Fibroblast of skin of right biceps (primary cell): ENCODE measurements around the gene ZHX3.
"Not testable (repeated sequence)": the region's sequence is repeated elsewhere in the genome, so short reads cannot be mapped to it uniquely, and the experiment has no call there.

Experiments used
- DNase-seq: peaks from one replicate; pipeline ENCODE4 v3.0.0-alpha.2; 2013

The ZHX3 gene

GRCh38 chr20:41248368-41249024, 69.0 kb downstream of the ZHX3 start:
- no peak for DNase-seq

- no peak for DNase-seq
Measured at GRCh38 chr20:41247523-41248367, 69.8 kb downstream of the ZHX3 start.

DNA sequence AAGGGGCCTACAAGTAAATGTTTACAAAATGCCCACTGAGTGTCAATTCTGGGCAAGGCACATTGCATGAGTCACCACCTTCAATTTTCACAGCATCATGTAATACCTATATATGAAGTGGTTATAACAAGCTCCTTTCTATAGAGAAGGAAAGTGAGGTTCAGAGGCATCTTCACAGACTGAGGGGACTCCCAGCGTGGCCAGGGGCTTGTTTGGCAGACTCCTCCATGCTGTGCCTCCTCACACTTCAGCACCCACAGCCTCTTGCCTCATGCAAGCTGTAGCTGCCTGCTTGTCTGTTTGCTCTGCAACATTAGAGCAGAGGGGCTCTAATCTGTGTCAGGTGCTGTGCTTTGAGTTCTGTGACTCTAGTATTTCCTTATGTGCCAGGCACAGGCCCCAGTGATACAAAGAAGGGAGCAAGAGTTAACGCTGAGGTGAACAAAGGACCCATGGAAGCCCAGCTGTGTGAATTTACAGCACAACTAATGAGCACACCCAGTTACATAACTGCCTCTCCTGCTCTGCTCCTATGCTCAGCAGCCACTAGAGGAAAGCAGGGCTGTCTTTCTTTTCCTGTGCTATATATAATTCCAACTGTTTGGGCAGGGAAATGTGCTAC, 72.3 kb downstream of the ZHX3 start:
- DNase-seq: no peak

DNA sequence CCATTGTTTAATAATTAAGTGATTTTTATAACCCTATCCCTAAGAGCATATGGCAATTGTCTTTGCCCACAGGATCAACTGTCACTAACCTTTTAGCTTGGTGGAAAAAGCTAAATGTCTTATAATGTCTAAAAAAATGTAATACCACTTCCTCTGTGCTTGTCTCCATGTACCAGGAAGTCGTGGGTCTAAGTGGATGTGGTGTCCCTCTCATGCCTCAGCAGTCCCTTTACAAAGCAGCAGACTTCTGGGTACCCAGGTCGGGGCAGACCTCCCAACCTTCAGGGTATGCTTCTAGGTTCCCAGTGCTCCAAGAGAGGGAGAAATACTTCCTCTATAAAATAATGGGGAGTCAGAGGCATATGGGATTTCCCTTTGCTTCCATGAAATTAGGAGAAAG, 74.7 kb downstream of the ZHX3 start:
- DNase-seq: no peak

GRCh38 chr20:41242352-41242751, 75.2 kb downstream of the ZHX3 start:
- DNase-seq: no peak

DNA sequence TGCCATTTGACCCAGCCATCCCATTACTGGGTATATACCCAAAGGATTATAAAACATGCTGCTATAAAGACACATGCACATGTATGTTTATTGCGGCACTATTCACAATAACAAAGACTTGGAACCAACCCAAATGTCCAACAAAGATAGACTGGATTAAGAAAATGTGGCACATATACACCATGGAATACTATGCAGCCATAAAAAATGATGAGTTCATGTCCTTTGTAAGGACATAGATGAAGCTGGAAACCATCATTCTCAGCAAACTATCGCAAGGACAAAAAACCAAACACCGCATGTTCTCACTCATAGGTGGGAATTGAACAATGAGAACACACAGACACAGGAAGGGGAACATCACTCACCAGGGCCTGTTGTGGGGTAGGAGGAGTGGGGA, 80.3 kb downstream of the ZHX3 start:
- DNase-seq: not testable (repeated sequence)

DNA sequence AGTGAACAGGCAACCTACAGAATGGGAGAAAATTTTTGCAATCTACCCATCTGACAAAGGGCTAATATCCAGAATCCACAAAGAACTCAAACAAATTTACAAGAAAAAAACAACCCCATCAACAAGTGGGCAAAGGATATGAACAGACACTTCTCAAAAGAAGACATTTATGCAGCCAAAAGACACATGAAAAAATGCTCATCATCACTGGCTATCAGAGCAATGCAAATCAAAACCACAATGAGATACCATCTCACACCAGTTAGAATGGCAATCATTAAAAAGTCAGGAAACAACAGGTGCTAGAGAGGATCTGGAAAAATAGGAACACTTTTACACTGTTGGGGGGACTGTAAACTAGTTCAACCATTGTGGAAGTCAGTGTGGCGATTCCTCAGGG, 80.7 kb downstream of the ZHX3 start:
- DNase-seq: not testable (repeated sequence)

GRCh38 chr20:41234546-41234945, 83.0 kb downstream of the ZHX3 start:
- DNase-seq: no peak

- DNase-seq: no peak
Measured at GRCh38 chr20:41234041-41234440, 83.5 kb downstream of the ZHX3 start.

DNA sequence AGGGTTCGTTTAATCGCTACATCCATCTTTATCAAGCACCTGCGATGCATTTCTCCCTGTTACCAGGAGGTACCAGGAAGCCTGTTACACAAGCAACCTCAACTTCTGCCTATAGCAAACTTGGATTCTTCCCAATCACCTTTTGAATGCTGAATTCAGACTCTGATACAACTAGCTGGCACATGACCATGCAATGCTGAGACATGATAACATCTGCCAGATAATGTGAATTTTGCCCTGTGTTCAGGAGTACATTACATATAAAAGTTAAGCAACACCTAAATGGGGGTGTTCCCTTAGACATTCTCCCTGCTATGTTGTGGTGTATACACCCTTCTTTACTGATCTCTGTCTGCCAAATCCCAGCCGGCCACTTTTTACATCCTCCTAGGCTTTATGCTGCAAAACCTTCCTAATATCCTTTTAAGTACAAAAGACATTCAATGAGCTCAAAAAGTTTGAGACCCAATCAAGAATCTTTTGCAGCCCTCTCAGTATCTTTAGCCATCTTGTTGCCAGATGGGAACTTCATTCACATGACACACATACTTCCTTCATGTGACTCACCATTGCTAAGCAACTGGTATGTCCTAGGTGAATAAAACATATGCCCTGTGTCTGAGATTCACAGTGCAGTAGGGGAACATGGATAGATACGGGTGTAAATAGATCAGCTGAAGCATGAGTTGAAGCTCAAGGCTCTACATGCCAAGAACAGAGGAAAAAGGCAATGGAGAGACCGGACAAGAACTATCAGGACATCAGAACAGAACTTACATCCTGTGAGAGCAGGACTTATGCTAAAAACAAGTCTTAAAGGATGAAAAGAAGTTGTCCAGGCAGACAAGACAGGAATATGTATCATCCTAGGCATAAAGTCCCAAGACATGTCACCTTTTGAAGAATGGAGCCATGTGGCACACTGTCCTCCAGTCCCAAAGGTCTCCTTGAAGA, 84.3 kb downstream of the ZHX3 start:
- DNase-seq: peak; percentile 92

DNA sequence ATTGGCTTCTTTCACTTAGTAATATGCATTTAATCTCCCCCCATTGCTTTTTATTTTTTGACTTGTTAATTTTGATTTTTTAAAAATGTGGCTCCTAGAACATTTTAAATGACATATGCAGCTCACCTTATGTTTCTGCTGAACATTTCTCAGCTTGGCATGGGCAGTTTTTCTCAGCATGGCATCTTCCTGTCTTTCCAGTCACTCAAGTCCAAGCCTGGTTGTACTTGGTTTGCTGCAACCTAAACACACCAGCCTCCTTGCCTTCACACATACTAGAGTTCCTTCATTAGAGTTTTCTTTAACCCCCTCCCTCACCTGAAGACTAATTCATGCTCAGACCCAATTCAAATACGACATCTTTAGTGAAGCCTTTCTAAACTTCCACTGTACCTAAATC, 86.4 kb downstream of the ZHX3 start:
- no peak for DNase-seq

DNA sequence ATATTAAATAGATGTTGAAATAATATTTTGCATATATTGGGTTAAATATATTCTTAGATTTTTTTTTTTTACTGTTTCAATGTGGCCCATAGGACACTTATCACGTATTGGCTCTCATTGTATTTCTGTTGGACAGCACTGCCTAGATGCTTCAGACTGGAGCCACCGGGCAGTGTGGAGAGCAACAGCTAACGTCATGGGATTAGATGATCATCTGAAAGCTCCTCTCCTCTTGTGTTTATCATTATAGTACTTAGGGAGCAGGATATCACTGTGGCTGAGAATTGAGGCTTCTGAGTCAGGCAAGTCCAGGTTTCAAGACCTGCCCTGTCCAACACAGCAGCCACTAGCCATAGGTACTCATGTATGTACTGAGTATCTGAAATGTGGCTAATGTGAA, 87.4 kb downstream of the ZHX3 start:
- DNase-seq: no peak

- no peak for DNase-seq
Measured at GRCh38 chr20:41229259-41229658, 88.3 kb downstream of the ZHX3 start.

- DNase-seq: no peak
Measured at GRCh38 chr20:41228858-41229257, 88.7 kb downstream of the ZHX3 start.

GRCh38 chr20:41226426-41226825, 91.1 kb downstream of the ZHX3 start:
- no peak for DNase-seq

GRCh38 chr20:41225091-41225490, 92.4 kb downstream of the ZHX3 start:
- DNase-seq: no peak

GRCh38 chr20:41224281-41224680, 93.2 kb downstream of the ZHX3 start:
- DNase-seq: no peak

DNA sequence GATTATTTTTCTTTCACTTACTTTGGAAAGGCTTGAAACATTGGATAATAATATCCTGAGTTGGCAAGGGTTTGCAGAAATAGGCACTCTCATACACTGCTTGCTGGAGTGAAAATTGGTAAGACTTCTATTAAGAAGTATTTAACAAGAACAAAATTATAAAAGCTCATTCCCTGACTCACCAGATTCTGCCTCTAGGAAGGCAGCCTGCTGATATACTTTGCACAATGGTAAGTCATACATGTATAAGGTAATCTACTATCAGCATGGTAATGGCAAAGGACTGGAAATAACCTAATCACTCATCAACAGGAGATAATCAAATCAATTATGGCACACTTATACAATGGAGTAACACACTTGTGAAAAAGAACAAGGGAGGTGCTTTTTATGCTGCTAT, 94.4 kb downstream of the ZHX3 start:
- DNase-seq: no peak

GRCh38 chr20:41222703-41223102, 94.8 kb downstream of the ZHX3 start:
- no peak for DNase-seq

- DNase-seq: no peak
Measured at GRCh38 chr20:41222296-41222695, 95.2 kb downstream of the ZHX3 start.

DNA sequence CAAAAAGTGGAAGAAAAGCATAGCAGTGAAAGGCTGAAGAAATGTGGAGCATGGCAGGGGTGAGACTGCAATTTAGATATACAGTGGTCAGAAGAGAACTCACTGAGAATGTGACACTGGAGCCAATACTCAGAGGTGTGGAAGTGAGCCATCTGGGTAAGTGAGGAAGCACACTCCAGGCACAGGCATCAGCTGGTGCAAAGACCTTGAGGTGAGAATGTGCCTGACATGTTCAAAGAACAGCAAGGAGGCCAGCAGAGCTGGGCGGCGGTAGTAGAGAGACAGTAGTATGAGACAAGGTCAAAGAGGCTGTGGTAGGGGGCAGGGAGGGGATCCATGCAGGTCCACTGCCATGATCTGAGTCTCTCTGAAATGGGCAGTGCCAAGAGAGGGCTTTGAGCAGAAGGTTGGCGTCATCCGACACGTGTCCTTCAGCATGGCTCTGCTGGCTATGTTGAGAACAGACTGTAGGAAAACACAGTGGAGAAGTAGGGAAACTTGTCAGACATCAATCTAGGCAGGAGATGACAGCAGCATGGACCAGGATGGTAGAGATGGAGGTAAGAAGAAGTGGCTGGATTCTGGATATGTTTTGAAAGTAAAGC, 95.8 kb downstream of the ZHX3 start:
- DNase-seq: no peak

GRCh38 chr20:41219824-41220223, 97.7 kb downstream of the ZHX3 start:
- no peak for DNase-seq
